ENCODE results near the gene PRF1.

Gene PRF1

GRCh38 chr10:70622981-70623844, 20.7 kb upstream of the PRF1 start:
- DNase-seq (ENCODE audit: low read depth, low spot score) = no peak
- H3K4me3 ChIP-seq (ENCODE audit: low read depth, low read length) = no peak overlapping the region
- ChIA-PET CTCF (no interaction called here), POLR2A (no interaction called here)
- no peak for TF ChIP-seq CTCF (IDR thresholded peaks at IDR 0.05; ENCODE audit: insufficient read depth, low read length, missing control alignments)

GRCh38 chr10:70622541-70622940, 20.0 kb upstream of the PRF1 start:
- DNase-seq (ENCODE audit: low read depth, low spot score) = no peak
- ChIA-PET POLR2A (no interaction called here), CTCF (no interaction called here)
- no peak overlapping the region for H3K4me3 ChIP-seq (ENCODE audit: low read depth, low read length)
- no peak for TF ChIP-seq CTCF (IDR thresholded peaks at IDR 0.05; ENCODE audit: insufficient read depth, low read length, missing control alignments)

- ChIA-PET POLR2A (no interaction called here), CTCF (no interaction called here)
- no peak for TF ChIP-seq CTCF (IDR thresholded peaks at IDR 0.05; ENCODE audit: insufficient read depth, low read length, missing control alignments)
- no peak for DNase-seq (ENCODE audit: low read depth, low spot score)
- no peak overlapping the region for H3K4me3 ChIP-seq (ENCODE audit: low read depth, low read length)
Observed at GRCh38 chr10:70621503-70622078, 19.1 kb upstream of the PRF1 start.

- CTCF ChIA-PET = interaction anchor here (0.8 to 2.4 kb wide), 5 partner anchors 36 to 143 kb away, joined by 3 to 18 read pairs (median 3); no protein-coding TSS in a partner anchor
- H3K4me3 ChIP-seq (ENCODE audit: low read depth, low read length) = no peak overlapping the region
- POLR2A ChIA-PET = no interaction called here
- TF ChIP-seq CTCF (IDR thresholded peaks at IDR 0.05; ENCODE audit: insufficient read depth, low read length, missing control alignments) = no peak
- DNase-seq (ENCODE audit: low read depth, low spot score) = no peak
Observed at GRCh38 chr10:70620020-70620289, 17.4 kb upstream of the PRF1 start.

GRCh38 chr10:70619271-70620019, 16.9 kb upstream of the PRF1 start:
- ChIA-PET POLR2A (no interaction called here), CTCF (interaction anchor here (0.7 to 2.4 kb wide), 8 partner anchors 35 to 159 kb away, joined by 3 to 18 read pairs (median 4); no protein-coding TSS in a partner anchor)
- H3K4me3 ChIP-seq (ENCODE audit: low read depth, low read length) = no peak overlapping the region
- peak; percentile 4 for TF ChIP-seq CTCF (IDR thresholded peaks at IDR 0.05; ENCODE audit: insufficient read depth, low read length, missing control alignments)
- DNase-seq (ENCODE audit: low read depth, low spot score) = no peak

- CTCF ChIA-PET = interaction anchor here (0.7 to 2.4 kb wide), 5 partner anchors 45 to 158 kb away, joined by 3 to 18 read pairs (median 7); no protein-coding TSS in a partner anchor
- no peak overlapping the region for H3K4me3 ChIP-seq (ENCODE audit: low read depth, low read length)
- DNase-seq (ENCODE audit: low read depth, low spot score) = no peak
- POLR2A ChIA-PET = interaction anchor here (0.8 to 1.4 kb wide), 2 partner anchors 34 to 67 kb away, joined by 3 to 5 read pairs; no protein-coding TSS in a partner anchor
- no peak for TF ChIP-seq CTCF (IDR thresholded peaks at IDR 0.05; ENCODE audit: insufficient read depth, low read length, missing control alignments)
Observed at GRCh38 chr10:70618663-70619062, 16.1 kb upstream of the PRF1 start.

Data from AG04449 (cell line).